Panc1 (cell line): ENCODE measurements around the gene MYL10. TPM values are rescaled to one million over a fixed set of nuclear protein-coding genes. Genes with fewer than 3 reads are reported as not detected.
A peak's percentile ranks its signal among the peaks of the same experiment; 100 is the strongest.

Source experiments
- ATAC-seq: fragments of 200-7000 bp; cut with Tn5 transposase; 2 replicates; pipeline ENCODE4 v1.9.1; 2020; ENCODE audit warnings: mild to moderate bottlenecking, moderate library complexity
- BruUV-seq: library from RNA; stranded (reverse); fragments of 400-500 nt; replicated peaks from 2 replicates; lab custom pipeline; 2021; lab: Mats Ljungman, UMichigan
- CTCF ChIA-PET: fragments of 300-600 bp; sonication (Branson Sonifier 250); formaldehyde crosslinking; loops from one replicate; lab custom pipeline; 2022; ENCODE audit warnings: antibody characterized with exemption; lab: Charles Lee
- POLR2A ChIA-PET: fragments of 300-600 bp; sonication (Branson Sonifier 250); formaldehyde crosslinking; loops from one replicate; lab custom pipeline; 2022; ENCODE audit warnings: antibody characterized with exemption; lab: Charles Lee
- DNase-seq: peaks from one replicate; pipeline ENCODE4 v3.0.0-alpha.2; 2010; ENCODE audit warnings: low read depth, low spot score
- H3K27ac ChIP-seq: 2 replicates; pipeline ENCODE4 v1.5.1; 2011; ENCODE audit warnings: mild to moderate bottlenecking, low read length, inconsistent platforms
- H3K27me3 ChIP-seq: fragments of 200-500 bp; sonication (Bioruptor generic); 2 replicates; pipeline ENCODE4 v1.6.0; 2014; ENCODE audit warnings: low read length, inconsistent platforms; ENCODE audit not compliant: control insufficient read depth, insufficient read depth
- H3K36me3 ChIP-seq: fragments of 200-500 bp; sonication (Bioruptor generic); 2 replicates; pipeline ENCODE4 v1.5.1; 2014; ENCODE audit warnings: inconsistent platforms, mild to moderate bottlenecking, low read length, moderate library complexity; ENCODE audit not compliant: control insufficient read depth, insufficient read depth
- H3K4me1 ChIP-seq: 2 replicates; pipeline ENCODE4 v1.5.1; 2011; ENCODE audit warnings: inconsistent platforms, mild to moderate bottlenecking, low read length, moderate library complexity; ENCODE audit not compliant: control insufficient read depth, insufficient read depth
- H3K4me3 ChIP-seq, 2 experiments: 2 replicates each; pipeline ENCODE4 v1.5.1; 2011 to 2012; ENCODE audit warnings: low read depth in 2 of 2, low read length in 2 of 2, mild to moderate bottlenecking in 2 of 2, inconsistent platforms in 1 of 2, moderate library complexity in 1 of 2
- H3K9me3 ChIP-seq: fragments of 200-500 bp; sonication (Bioruptor generic); 2 replicates; pipeline ENCODE4 v1.5.1; 2014; ENCODE audit warnings: low read depth, mild to moderate bottlenecking, inconsistent platforms, low read length, moderate library complexity; ENCODE audit not compliant: control insufficient read depth, insufficient read depth
- CTCF ChIP-seq: fragments of 450-650 bp; IDR thresholded peaks from 2 replicates; pipeline ENCODE4 v1.5.1; 2017; ENCODE audit warnings: mild to moderate bottlenecking
- POLR2AphosphoS5 ChIP-seq: IDR thresholded peaks from 2 replicates; pipeline ENCODE4 v1.6.1; 2012; ENCODE audit warnings: mild to moderate bottlenecking, low read depth, low read length, moderate library complexity
- REST ChIP-seq, 2 experiments: IDR thresholded peaks; 2 replicates each; pipeline ENCODE4 v1.6.1; 2011 to 2012; ENCODE audit warnings: low read depth in 2 of 2, control low read depth in 1 of 2, low read length in 1 of 2, mild to moderate bottlenecking in 1 of 2, moderate library complexity in 1 of 2; ENCODE audit not compliant: insufficient read depth in 1 of 2
- SIN3A ChIP-seq: IDR thresholded peaks from 2 replicates; pipeline ENCODE4 v1.6.1; 2012; ENCODE audit warnings: low read depth, mild to moderate bottlenecking, low read length, moderate library complexity, borderline replicate concordance; ENCODE audit not compliant: insufficient read depth
- TCF7L2 ChIP-seq: IDR thresholded peaks from 2 replicates; pipeline ENCODE4 v1.6.1; 2011; ENCODE audit warnings: mild to moderate bottlenecking, low read depth, low read length, inconsistent platforms
- in situ Hi-C: cut with HindIII; loops from 2 replicates; pipeline ENCODE4 v1.10.0; 2016; ENCODE audit warnings: low sequenced_read_pairs, low pct_unique_long_range_greater_than_20kb
- intact Hi-C: fragments of 100-400 bp; cut with micrococcal nuclease; formaldehyde crosslinking; loops from one replicate; pipeline ENCODE4 v1.10.0; 2022; ENCODE audit not compliant: unreplicated experiment
- total RNA-seq: library from RNA; stranded (reverse); gene quantifications from one replicate; pipeline ENCODE4 v1.2.1, GENCODE V29; 2021; ENCODE audit not compliant: unreplicated experiment

The MYL10 gene
- total RNA-seq, 1 experiment from 2014 or later: not detected

GRCh38 chr7:101564778-101565211 is 64.3 kb downstream of the MYL10 start:
- in situ Hi-C loops (no loop called here), intact Hi-C loops (no loop called here)
- no TSS peak for BruUV-seq
- Histone ChIP-seq H3K9me3 (no peaks in the 10 kb centered on the region), H3K27me3 (0 out of 2 replicates have a peak, but pooled peaks cover 3% of the 10 kb centered on the region), H3K4me1 (0 out of 2 replicates have a peak, but pooled peaks cover 2% of the 10 kb centered on the region), H3K4me3 (no peak overlapping the region; a peak in 1 of 4 replicates), H3K36me3 (no peaks in the 10 kb centered on the region), H3K27ac (no peak overlapping the region)
- DNase-seq (no peak), ATAC-seq (peak; percentile 84)
- ChIA-PET CTCF (no interaction called here), POLR2A (no interaction called here)
- TF ChIP-seq TCF7L2 (no peak), REST (IDR thresholded peaks at IDR 0.05; ENCODE audit: insufficient read depth in 1 of 2, low read depth in 2 of 2, low read length in 1 of 2) (no peak), POLR2AphosphoS5 (no peak), SIN3A (no peak)

- TF ChIP-seq TCF7L2 (no peak), POLR2AphosphoS5 (no peak), REST (IDR thresholded peaks at IDR 0.05; ENCODE audit: insufficient read depth in 1 of 2, low read depth in 2 of 2, low read length in 1 of 2) (no peak), SIN3A (no peak), CTCF (no peak)
- Histone ChIP-seq H3K9me3 (no peaks in the 10 kb centered on the region), H3K27ac (no peak overlapping the region), H3K4me1 (0 out of 2 replicates have a peak, but pooled peaks cover 2% of the 10 kb centered on the region), H3K27me3 (0 out of 2 replicates have a peak, but pooled peaks cover 3% of the 10 kb centered on the region), H3K4me3 (no peak overlapping the region), H3K36me3 (no peaks in the 10 kb centered on the region)
- intact Hi-C loops (no loop called here), in situ Hi-C loops (no loop called here)
- DNase-seq (no peak), ATAC-seq (peak; percentile 31)
- CTCF ChIA-PET: interaction anchor here (0.6 to 0.7 kb wide), 2 partner anchors 38 to 63 kb away, joined by 3 read pairs; no protein-coding TSS in a partner anchor
- no TSS peak for BruUV-seq
- POLR2A ChIA-PET: no interaction called here
Observed at GRCh38 chr7:101563943-101564777, 64.9 kb downstream of the MYL10 start.

Other genes starting within 250 kb of the MYL10 start
- gene CUX1, start 188.3 kb upstream of the MYL10 start, total RNA-seq: 50.9 TPM